HG02840 (cell line): Measurements from ENCODE around the gene ABHD11.
"Not testable (repeated sequence)": the region's sequence is repeated elsewhere in the genome, so short reads cannot be mapped to it uniquely, and the experiment has no call there.

ENCODE experiments used
- ATAC-seq: cut with Tn5 transposase; IDR thresholded peaks from one replicate; pipeline ENCODE4 v1.9.1; 2021; ENCODE audit warnings: mild to moderate bottlenecking, moderate library complexity, moderate number of reproducible peaks; ENCODE audit not compliant: unreplicated experiment, low FRiP score

ABHD11 gene

GRCh38 chr7:73738612-73739386 is at the start of gene ABHD11:
Gene ABHD11, minus strand, starts transcription at chr7:73738802. Its CDS starts 32 bp downstream, at chr7:73738770.
- peak; percentile 88 for ATAC-seq

DNA sequence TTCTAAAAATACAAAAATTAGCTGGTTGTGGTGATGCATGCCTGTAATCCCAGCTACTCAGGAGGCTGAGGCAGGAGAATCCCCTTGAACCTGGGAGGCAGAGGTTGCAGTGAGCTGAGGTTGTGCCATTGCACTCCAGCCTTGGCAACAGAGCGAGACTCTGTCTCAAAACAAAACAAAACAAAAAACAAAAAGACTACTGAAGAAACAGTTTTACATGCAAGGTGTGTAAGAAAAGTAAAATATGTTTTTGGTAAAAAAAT is 49.1 kb upstream of the ABHD11 start:
- ATAC-seq, result not testable (repeated sequence)

GRCh38 chr7:73786588-73786987 is 48.0 kb upstream of the ABHD11 start:
- ATAC-seq, result no peak

- ATAC-seq, result no peak
Measured at GRCh38 chr7:73779517-73779916, 40.9 kb upstream of the ABHD11 start.

GRCh38 chr7:73778801-73779389 is 40.3 kb upstream of the ABHD11 start:
- ATAC-seq, result no peak

DNA sequence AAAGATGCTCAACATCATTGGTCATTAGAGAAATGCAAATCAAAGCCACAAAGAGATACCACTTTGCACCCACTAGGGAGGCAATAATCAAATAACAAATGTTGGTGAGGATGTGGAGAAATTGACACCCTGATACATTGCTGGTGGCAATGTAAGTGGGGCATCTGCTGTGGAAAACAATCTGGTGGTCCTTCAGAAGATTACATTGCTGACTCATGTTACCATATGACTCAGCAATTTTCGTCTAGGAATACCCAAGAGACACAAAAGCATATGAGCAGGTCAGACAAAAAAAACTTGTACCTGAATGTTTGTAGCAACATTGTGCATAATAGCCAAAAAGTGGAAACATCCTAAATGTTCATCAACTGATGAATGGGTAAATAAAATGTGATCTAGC is 36.3 kb upstream of the ABHD11 start:
- ATAC-seq, result no peak

- no peak for ATAC-seq
Measured at GRCh38 chr7:73773700-73774517, 35.3 kb upstream of the ABHD11 start.

DNA sequence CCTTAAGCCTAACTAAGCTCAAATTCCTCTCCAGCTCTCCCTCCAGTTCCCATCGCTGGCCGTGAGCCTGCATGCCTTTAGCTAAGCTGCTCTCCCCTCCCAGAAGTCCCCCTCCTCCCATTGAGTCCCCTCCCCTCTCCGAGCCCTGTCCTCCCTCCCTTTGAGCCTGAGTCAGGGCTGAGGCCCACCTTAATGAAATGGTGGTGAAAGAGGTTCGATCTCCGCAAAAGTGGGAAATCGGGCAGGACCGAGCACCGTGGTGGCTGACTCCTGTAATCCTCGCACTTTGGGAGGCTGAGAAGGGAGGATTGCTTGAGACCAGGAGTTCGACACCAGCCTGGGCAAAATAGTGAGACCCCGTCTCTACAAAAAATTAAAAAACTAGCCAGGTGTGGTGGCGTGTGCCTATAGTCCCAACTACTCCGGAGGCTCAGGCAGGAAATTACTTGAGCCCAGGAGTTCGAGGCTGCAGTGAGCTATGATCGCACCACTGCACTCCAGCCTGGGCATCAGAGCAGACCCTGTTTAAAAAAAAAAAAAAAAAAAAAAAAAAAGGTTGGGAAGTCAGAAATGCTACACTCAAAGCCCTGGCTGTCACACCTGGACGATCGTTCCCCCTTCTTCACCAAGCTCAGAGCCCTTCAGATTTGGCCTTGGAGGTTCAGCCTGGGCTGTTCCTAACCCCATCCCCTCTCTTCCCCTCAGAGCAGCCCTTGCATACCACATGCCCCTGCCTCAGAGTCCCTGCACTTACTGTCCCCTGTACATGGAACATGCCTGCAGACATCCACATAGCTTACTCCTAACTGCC is 32.5 kb upstream of the ABHD11 start:
- no peak for ATAC-seq

DNA sequence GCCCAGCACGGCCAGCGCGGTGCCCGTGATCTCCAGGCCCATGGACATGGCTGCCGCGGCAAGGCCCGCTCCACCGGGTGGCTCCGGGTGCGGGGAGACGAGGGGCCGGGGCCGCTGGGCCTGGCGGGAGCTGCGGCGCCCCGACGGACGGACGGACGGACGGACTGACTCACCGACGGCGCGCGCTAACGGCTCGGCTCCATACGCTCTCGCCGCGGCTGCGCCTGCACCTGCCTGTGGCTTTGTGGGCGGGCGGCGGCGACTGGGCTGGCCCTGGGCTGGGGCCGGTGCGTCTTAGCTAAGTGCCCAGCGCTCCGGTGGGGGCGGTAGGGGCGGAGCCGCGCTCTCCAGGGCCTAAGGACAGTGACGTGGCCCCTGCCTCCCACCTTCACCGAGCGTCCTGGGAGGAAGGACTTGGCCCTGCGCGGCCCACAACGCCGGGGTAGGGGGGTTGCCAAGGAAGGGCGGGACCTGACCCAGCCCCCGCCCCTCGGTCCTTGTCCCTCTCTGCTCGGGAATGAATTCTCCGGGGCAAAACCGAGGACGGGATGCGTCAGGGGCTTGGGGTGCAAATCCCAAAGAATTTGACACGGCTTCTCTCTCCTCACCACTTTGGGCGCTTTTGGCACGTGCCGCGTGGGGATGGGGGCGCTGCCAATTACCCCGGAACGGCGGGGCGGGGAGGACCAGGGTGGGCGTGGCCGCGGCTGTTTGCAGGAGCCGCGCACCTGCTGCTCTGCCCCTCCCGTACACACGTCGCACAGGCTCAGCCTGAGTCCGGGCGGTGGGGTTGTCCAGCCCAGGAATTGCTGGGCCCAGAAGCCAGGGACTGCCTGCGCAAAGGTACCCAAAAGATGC is 31.6 kb upstream of the ABHD11 start, which contains the start of gene CLDN3:
TSS of gene CLDN3 (minus strand) at position 269 of the 858 bp plus-strand sequence. CDS start at position 48, 221 bp downstream.
- ATAC-seq, result no peak

- no peak for ATAC-seq
Measured at GRCh38 chr7:73769481-73770001, 30.9 kb upstream of the ABHD11 start.

GRCh38 chr7:73768641-73769480 is 30.3 kb upstream of the ABHD11 start:
- ATAC-seq, result no peak

DNA sequence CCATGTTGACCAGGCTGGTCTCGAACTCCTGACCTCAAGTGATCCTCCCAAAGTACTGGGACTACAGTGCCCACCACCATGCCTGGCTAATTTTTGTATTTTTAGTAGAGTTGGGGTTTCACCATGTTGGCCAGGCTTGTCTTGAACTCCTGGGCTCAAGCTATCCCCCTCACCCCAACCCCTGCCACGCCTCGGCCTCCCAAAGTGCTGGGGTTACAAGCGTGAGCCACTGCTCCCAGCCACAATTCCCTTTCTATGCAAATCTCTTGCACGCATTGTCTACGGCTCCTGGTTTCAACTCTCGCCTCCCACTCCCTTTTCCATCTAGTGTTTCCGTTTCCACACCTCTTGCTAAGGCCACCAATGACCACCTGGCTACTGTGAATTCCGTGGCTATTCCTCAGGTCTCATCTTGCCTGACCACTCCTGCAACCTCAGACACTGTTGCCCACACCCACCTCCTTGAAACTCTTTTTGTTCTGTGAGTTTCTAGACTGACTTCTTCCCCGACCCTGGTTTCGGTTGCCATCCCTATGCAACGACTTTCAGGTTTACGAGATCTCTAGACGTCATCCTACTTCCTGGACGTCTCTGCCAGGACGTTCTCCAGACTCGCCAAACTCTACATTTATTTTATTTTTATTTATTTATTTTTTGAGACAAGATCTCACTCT is 28.1 kb upstream of the ABHD11 start:
- no peak for ATAC-seq

GRCh38 chr7:73762659-73762999 is 24.0 kb upstream of the ABHD11 start:
- ATAC-seq, result no peak

GRCh38 chr7:73761854-73762658 is 23.5 kb upstream of the ABHD11 start:
- no peak for ATAC-seq

DNA sequence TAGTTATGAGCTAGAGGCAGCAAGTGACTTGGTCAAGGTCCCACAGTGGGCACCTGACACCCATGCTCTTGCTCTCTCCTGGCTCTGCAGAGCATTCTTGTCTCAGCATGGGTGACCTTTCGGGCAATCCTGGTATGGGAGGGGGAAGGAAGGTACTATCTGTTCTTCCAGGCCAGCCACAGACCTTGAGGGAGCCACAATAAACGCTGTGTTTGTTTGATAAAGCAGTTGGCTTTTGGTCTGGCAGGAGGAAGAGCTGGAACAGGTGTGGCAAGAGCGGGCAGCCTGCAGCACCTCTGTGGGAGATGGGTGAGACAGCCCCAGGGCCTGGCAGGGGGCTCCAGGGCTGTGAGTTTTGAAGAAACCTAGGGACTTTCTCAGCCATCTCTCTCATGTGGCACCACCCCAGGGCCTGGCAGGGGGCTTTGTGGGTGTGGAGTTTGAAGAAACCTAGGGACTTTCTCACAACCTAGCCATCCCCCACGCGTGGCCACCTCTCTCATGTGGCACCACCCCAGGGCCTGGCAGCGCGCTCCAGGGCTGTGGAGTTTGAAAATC is 20.1 kb upstream of the ABHD11 start:
- no peak for ATAC-seq

DNA sequence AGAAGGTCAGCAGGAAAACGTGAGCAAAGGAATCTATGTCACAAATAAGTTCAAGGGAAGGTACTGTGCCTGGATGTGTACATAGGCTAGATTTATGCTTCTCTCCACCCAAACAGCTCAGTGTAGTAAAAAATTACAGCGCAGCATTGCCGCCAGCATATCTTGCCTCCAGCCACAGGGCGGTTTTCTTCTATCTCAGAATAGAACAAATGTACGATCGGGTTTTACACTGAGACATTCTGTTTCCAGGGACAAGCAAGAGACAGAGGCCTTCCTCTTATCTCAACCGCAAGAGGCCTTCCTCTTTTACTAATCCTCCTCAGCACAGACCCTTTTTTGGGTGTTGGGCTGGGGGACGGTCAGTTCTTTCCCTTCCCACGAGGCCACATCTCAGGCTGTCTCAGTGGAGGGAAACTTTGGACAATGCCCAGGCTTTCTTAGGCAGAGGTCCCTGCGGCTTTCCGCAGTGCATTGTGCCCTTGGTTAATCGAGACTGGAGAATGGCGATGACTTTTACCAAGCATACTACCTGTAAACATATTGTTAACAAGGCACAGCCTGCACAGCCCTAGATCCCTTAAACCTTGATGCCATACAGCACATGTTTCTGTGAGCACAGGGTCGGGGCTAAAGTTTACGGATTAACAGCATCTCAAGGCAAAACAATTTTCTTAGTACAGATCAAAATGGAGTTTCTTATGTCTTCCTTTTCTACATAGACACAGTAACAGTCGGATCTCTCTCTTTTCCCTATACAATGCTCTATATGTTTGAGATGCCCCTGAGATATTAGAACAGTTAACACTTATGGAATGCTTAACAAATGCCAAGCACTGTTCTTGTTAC is 11.6 kb upstream of the ABHD11 start:
- ATAC-seq, result no peak
